ENCODE data around the gene ETV6.

Gene ETV6

DNA sequence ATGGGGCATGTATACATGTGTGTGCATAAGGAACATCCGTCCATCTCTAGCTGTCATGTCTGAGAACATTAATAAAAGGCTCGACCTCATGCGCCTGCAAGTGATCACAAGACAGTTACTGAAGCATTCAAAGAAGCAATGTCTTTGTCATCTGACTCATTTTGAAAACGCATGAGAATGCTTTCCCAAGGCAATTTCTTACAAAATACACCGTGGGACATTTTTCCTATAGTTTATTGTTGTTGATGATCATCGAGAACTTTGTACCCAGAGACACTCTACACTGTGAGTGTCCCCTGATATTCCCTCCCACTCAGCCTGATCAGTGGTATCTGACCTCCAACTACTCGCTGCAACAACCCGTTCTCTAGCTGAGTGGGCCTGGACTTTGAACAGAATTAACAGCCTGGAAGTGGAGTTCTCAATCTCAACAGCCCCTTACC, 68.1 kb downstream of the ETV6 start:
- no peak for DNase-seq (ENCODE audit: low read depth in 2 of 2)

- no peak for DNase-seq (ENCODE audit: low read depth in 2 of 2)
These were observed 68.6 kb downstream of the ETV6 start for GRCh38 chr12:11718105-11718504.

DNA sequence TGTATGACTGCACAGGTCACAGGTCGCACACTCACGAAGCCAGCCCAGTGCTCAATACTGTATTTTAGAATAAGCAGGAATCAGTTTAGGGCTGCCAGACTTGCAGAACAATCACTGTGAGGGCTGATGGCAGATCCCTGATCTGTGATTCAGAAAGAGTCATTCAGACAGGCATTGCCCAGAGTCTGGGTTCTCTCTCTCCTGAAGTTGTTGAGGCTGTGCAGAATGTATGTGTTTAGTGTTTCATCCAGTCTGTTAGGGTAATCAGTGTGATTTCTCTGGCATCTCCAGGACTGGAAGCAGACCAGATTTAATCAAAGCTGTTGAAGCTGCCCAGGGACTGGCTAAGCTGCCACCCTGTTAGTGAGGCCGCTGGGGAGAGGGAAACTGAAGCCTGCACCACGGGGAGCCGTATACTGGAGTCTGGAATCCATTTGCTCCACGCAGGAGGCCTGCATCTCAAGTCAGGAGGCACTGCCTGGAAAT, 69.3 kb downstream of the ETV6 start:
- DNase-seq (ENCODE audit: low read depth in 2 of 2): no peak

GRCh38 chr12:11719678-11720099, 70.2 kb downstream of the ETV6 start:
- peak; percentile 24 to 30 for DNase-seq (ENCODE audit: low read depth in 2 of 2)

DNA sequence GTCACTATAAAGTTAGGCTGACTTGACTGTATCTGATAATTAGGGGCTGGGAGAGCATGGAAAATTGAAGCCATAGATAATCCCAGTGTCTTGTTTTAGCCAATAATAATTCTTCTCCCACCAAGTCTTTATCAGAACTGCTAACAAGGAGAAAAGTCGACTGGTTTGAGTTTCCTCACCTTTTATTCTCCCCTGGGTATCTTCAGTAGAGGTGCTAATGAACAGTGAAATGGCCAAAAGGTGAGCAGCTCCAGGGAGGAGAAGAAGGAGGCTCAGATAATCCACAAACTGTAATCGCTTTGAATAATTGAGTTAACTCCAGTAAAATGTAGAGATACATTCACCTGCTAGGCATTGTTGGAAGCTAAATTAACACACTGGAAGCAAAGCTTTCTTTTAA, 72.6 kb downstream of the ETV6 start:
- DNase-seq (ENCODE audit: low read depth in 2 of 2): no peak

DNA sequence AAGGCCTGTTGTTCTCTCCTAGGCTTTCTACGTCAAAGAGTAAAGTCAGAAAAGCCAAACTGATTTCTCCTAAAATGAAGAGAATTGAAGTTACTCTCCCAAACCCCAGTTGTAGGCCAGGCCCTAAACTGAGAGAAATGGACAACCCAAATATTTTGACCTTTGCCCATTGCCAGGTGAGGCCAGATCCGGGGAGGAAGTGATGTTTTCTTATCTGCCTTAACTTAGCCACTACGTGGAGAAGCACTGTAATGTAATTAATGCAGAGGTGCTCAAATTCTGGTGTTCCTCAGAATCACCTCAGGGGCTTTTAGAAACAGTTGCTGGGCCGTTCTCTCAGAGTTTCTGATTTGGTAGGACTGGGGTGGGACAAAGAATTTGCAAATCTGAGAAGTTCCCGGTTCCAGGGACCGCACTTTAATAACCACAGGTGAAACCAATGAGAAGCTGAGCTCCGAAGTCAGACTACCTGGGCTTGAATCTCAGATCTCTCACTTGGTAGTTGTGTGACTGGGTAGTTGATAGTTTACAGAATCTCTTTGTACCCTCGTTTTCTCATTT, 73.2 kb downstream of the ETV6 start:
- no peak for DNase-seq (ENCODE audit: low read depth in 2 of 2)

GRCh38 chr12:11723993-11724392, 74.5 kb downstream of the ETV6 start:
- DNase-seq (ENCODE audit: low read depth in 2 of 2): no peak

- DNase-seq (ENCODE audit: low read depth in 2 of 2): no peak
These were observed 75.4 kb downstream of the ETV6 start for GRCh38 chr12:11724888-11725311.

GRCh38 chr12:11725686-11726085, 76.2 kb downstream of the ETV6 start:
- no peak for DNase-seq (ENCODE audit: low read depth in 2 of 2)

GRCh38 chr12:11726659-11727058, 77.2 kb downstream of the ETV6 start:
- no peak for DNase-seq (ENCODE audit: low read depth in 2 of 2)

- peak; percentile 39 to 44 for DNase-seq (ENCODE audit: low read depth in 2 of 2)
These were observed 77.7 kb downstream of the ETV6 start for GRCh38 chr12:11727133-11727664.

- DNase-seq (ENCODE audit: low read depth in 2 of 2): no peak
These were observed 78.8 kb downstream of the ETV6 start for GRCh38 chr12:11728154-11728755.

GRCh38 chr12:11729008-11729407, 79.5 kb downstream of the ETV6 start:
- DNase-seq (ENCODE audit: low read depth in 2 of 2): no peak

DNA sequence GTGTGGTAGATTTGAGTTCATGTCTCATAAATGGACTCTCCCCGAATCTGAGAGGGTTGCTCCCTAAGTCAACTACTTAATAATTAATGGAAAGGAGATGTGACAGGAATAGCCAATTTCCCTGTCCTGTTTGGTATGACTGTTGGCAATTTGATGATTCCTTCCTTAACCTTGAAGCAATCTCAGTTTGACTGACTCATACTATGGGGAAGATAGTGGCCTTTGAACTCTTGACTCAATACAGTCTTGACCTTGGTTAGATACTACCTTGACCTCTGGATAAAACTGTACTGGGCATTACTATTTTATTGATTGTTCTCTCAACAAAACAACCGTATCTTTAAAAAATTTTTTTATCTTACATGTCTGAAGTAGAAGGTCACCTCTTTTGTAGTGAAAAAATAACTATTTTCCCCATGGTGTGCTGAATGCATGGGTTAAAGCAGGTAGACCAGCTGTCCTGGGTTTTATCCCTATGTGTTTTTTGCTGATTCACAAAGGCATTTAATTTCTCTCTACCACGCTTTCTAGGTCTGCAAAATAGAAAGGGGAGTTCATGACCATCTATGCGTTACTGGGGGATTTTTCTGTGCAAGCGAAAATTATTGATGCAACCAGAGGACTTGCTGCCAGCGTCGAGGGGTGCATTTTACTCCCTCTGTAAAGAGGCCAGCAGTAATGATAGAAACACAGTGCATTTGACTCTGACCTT, 80.1 kb downstream of the ETV6 start:
- DNase-seq (ENCODE audit: low read depth in 2 of 2): no peak

DNA sequence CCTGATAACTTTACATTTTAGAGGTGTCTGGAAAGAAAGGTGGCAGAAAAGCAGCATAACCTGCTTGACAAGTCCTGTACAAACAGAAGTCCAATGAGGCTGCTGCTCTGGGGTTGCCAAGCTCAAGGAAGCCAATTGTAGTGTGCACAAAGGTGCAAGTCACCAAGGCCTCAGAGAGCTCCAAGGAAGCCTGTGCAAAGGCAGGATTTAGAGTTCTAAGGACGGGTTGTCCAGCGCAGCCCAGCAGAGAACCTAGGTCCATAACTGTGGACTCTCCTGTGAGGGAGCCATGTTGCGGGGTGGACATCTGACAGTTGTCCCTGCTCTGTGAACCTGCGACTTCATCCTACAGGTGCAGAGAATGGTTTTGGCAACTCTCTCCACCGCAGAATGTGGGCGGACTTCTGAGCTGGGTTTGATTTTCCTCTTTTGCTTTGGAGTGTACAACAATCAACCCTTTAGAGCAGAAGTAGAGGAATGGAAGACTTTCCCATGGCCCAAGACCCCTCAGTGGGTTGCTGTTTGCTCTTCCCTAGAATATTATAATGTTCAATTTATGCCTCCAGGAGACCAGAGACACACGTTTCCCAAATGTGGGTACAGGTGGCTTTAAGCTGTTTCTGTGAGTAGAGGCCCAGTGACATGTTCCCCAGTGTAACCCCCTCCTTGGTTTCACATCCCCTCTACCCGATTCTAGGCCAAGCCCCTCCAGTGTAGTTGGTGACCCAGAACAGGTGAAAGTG, 81.0 kb downstream of the ETV6 start:
- DNase-seq (ENCODE audit: low read depth in 2 of 2): no peak

DNA sequence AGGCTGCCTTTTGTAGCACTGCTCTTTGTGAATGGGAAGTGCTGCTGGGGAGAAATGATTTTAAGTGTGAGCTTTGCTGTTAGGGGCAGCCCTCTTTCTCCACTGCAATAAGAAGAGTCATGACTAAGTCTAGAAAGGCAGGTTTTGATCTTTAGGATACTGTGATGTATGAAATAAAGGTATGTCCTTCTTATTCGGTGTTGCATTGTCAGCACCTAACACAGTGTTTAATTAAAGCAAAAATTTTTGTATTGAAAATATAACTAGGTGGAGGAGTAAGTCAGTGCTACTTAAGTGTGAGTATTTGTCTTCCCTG, 81.5 kb downstream of the ETV6 start:
- DNase-seq (ENCODE audit: low read depth in 2 of 2): no peak

DNA sequence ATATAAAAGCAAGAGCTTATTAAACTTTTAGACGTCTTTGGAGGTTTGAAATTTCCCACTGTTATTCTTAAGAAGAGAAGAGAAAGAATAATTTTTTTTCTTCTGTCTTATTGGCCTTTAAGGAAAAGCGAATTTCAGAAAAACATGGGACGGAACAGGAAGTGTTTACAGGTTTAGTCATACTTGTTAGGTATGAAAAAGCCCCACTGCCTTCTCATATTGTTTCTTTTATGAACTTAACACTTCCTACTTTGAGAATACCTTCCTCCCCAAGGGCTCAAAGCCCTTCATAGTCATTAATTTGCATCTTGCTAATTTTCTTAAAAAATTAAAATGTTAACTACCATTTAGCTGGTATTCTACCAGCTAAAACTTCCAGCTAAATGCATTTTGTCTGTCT, 82.0 kb downstream of the ETV6 start:
- DNase-seq (ENCODE audit: low read depth in 2 of 2): no peak

- no peak for DNase-seq (ENCODE audit: low read depth in 2 of 2)
These were observed 82.5 kb downstream of the ETV6 start for GRCh38 chr12:11732023-11732422.

DNA sequence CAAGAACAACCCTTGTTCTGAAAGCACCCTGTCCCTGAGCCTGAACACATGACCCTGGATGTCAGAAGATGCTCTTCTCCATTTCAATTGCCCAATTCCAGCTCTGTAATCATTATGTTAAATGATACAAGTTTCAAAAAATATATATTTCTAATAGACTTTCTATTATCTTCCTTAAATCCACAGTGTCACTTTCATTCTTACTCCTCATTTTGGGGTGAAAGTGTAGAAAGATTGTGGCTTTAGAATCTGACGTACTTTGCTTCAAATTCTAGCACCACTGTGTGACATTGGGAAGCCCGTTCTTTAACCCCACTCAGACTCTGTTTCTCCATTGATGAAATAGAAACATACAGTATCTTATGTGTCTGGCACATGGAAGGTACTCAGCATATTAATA, 83.2 kb downstream of the ETV6 start:
- no peak for DNase-seq (ENCODE audit: low read depth in 2 of 2)

DNA sequence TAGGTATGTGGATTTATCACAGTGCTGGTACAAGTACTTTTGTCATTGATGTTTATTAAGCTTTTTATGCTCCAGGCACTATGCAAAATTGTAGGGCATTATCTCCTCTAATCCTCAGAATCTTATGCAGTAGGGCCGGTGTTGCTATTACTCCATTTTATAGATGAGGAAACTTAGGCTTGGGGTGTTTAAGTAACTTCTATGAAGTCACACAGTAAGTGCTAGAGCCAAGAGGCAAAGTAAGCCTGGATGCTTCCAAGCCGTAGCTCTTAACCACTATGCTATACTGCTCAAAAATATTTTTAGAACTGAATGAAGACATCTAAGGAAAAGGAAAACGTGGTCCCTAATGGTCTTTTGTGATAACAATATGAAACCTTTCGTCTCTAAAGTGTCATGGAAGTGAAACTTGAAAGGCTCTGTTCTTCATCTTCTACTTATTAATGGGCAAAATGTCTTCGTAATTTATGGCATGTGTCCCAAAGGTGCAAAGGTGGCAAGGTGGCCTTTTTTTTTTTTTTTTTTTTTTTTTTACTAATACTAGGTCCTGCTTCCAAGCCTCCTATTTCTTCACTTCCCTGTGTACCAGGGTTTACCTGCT, 85.2 kb downstream of the ETV6 start:
- no peak for DNase-seq (ENCODE audit: low read depth in 2 of 2)

- no peak for DNase-seq (ENCODE audit: low read depth in 2 of 2)
These were observed 89.0 kb downstream of the ETV6 start for GRCh38 chr12:11738450-11738849.
